NCI-H510A (cell line): Measurements from ENCODE around the gene NOC2L.
A peak's percentile ranks its signal among the peaks of the same experiment; 100 is the strongest.

Experiments
- DNase-seq: peaks from one replicate; lab custom pipeline; 2025; lab: John Stamatoyannopoulos, UW

NOC2L gene

DNA sequence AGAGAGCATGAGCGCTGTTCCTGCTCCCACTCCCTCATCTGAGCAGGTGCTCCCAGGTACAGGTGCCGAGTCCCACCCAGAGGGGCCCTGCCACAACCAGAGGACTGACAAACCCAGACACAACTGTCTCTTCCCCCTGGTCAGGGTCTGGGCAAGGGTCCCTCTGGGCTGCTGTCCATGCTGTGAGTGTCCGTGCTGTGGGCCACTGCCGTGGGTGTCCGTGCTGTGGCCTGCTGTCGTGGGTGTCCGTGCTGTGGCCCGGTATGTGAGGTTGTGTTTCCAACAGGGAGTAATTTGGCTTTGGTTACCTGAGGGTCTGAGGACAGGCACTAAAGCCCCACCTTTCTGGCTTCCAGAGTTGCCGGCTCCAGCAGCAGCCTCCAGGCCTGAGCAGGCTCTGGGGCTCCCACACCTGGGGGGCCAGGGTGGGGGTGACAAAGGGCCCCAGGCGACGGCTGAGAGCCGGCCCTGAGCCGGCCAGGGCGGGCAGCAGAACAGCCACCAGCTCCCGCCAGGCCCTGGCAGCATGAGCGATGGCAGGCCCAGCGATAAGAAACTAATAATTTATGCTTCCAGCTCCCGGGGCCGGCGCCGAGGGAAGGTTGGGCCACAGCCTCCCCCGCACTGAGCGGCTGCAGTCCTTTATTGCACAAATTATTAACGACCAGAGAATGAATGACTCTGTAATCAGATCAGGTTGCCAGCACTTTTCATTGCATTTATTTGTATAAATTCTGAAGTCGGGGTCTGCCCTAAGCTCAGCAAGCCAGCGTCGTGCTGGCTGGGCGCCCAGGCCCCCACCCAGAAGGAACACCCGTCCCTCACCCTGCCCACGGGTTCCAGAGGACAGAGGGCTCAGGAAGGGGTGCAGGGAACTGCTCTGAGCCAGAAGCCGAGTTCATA, 42.6 kb downstream of the NOC2L start:
- no peak for DNase-seq

- no peak for DNase-seq
Measured at GRCh38 chr1:915295-916172, 43.5 kb downstream of the NOC2L start.

- DNase-seq: no peak
Measured at GRCh38 chr1:914891-915280, 44.2 kb downstream of the NOC2L start.

DNA sequence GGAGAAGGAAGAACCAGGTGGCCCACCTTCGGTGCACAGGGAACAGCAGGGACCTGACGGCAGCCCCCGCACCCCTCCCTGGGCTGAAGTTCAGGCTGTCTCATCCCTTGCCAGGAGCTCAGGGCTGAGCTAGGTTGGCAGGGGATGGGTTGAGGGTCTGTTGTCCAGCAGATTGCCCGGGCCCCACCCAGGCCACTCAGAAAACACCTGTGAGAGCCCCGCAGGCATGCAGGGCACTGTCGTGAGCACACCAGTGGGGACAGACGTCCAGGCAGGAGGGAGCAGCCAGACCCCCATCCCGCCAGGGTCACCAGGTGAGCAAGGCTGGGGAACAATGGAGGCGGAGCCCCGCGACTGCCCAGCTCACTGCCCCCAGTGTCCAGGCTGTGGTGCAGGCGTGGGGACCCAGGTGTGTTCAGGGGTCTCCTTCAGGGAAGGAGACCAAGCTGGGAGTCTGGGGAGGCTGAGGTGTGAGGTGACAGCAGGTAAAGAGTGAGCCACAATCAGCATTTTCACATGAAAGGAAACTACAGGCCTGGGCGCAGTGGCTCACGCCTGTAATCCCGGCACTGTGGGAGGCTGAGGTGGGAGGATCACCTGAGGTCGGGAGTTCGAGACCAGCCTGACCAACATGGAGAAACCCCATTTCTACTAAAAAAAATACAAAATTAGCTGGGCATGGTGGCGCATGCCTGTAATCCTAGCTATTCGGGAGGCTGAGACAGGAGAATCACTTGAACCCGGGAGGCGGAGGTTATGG, 44.7 kb downstream of the NOC2L start:
- no peak for DNase-seq

DNA sequence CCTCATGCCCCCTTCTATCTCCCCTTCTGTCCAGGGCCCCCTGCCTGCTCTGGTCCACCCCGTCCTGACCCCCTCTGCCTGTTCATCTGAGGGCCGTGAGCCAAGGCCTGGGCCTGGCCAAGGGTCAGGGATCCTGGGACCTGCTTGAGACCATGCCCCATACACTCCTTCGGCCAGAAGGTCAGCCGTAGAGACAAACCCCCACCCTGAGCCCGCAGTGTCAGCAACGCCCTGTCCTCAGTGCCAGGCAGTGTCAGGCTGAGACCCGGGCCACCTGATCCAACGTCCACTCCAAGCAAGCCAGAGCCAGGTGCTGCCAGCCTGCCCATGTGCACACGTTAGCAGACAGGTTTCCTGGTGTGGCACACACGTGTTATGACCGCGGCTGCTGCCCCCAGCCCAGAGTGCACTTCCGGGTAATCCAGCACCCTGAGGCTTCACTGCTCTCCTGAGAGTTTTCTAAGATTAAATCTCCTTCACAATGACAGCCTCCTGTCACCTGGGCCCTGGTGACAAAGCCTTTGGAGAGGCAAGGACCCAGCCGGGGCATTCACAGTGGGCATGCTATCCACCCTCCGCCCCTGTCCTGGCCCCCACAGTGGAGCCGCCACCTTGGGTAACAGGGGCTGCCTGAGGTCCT, 45.4 kb downstream of the NOC2L start:
- peak; percentile 52 for DNase-seq

GRCh38 chr1:912740-913301, 46.2 kb downstream of the NOC2L start:
- no peak for DNase-seq

GRCh38 chr1:911875-912739, 46.9 kb downstream of the NOC2L start:
- DNase-seq: no peak

- peak; percentile 60 for DNase-seq
Measured at GRCh38 chr1:910881-911721, 48.0 kb downstream of the NOC2L start.

- DNase-seq: no peak
Measured at GRCh38 chr1:910311-910880, 48.7 kb downstream of the NOC2L start.

- DNase-seq: no peak
Measured at GRCh38 chr1:909861-910310, 49.2 kb downstream of the NOC2L start.

GRCh38 chr1:908661-909060, 50.4 kb downstream of the NOC2L start:
- no peak for DNase-seq

DNA sequence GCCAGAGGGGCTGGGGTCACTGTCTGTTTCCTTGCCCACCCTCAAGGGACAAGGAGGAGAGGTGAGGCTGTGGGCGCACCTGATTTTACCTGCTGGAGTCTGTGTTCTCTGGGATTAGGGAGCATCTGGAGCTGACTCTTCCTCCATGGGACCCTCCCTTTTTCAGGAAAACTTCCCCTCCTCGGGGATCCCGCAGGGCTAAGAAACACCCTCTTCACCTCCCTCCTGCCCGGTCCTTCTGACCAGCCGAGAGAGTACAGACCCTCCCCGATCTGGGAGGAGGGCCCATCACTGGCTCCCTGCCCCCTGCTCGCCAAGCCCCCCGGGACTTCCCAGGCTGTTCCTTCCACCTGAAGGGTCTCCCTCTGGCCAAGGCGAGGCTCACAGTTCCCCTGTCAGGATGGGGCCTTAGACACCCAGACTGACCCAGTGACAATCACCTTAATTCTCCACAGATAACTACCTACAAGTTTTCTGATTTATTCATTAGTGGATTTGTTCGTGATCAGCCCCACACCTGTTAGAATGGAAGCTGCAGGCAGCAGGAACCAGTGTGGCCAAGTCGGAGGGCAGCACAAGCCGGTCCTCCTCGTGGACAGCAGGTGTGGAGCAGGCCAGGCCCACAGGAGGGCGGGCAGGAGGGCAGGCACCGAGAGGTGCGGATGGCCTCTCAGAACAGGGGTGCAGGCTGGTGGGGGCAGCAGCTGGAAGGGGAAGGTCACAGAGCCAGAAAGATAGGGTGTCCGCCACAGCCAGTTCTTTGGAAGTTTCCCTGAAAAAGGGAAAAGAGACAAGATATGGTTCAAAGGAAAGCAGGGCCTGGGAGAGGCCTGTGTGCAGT, 51.2 kb downstream of the NOC2L start:
- no peak for DNase-seq

GRCh38 chr1:906600-907420, 52.2 kb downstream of the NOC2L start:
- DNase-seq: no peak

GRCh38 chr1:905811-906599, 53.1 kb downstream of the NOC2L start:
- DNase-seq: no peak

DNA sequence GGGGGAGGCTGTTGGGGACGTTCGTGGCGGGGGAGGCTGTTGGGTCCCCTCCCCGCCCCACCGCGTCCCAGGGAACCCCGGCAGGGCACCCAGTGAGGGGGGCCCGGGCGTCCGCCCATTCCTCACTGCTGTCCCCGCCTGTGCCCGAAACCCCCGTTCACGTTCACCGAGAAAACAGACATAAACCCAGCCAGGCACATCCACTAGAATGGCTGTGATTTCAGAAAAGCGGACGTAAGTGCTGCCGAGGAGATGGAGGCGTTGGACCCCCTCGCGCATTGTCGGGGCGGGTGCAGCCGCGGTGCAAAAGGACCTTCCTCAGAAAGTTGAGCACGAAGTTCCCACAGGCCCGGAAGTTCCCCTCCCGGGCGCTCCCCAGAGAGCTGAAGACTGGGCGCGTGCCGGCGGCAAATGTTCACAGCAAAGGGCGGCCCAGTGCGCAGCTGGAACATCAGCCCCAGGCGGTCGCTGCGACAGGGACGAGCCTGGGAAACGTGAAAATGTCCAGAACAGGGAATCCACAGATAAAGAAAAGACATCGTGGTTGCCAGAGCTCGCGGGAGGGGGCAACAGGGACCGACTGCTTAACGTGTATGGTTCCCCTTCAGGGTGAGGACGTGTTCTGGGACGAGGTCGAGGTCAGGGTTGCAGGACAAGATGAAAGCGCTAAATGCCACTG, 53.8 kb downstream of the NOC2L start:
- no peak for DNase-seq
